Uterus (tissue), 2 donors: ENCODE data around the gene SRGAP1.

Source experiments
- POLR2A ChIP-seq, 2 donors: fragments of 450-650 bp; IDR thresholded peaks; one replicate each; pipeline ENCODE4 v1.6.1; 2016; ENCODE audit warnings: antibody characterized with exemption in 2 of 2, mild to moderate bottlenecking in 1 of 2, moderate library complexity in 1 of 2
- TF ChIP-seq, protein P1 (sequence below), 4 experiments: fragments of 200-600 bp in 2 of 4; fragments of 450-650 bp in 2 of 4; sonication (generic) in 2 of 4; IDR thresholded peaks; one replicate each; pipeline ENCODE4 v1.5.1; 2016 to 2019; ENCODE audit warnings: antibody characterized with exemption in 4 of 4, mild to moderate bottlenecking in 2 of 4, moderate library complexity in 1 of 4

- TF ChIP-seq, protein P1, sequence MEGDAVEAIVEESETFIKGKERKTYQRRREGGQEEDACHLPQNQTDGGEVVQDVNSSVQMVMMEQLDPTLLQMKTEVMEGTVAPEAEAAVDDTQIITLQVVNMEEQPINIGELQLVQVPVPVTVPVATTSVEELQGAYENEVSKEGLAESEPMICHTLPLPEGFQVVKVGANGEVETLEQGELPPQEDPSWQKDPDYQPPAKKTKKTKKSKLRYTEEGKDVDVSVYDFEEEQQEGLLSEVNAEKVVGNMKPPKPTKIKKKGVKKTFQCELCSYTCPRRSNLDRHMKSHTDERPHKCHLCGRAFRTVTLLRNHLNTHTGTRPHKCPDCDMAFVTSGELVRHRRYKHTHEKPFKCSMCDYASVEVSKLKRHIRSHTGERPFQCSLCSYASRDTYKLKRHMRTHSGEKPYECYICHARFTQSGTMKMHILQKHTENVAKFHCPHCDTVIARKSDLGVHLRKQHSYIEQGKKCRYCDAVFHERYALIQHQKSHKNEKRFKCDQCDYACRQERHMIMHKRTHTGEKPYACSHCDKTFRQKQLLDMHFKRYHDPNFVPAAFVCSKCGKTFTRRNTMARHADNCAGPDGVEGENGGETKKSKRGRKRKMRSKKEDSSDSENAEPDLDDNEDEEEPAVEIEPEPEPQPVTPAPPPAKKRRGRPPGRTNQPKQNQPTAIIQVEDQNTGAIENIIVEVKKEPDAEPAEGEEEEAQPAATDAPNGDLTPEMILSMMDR (IDR thresholded peaks at IDR 0.05): no peak
- no peak for TF ChIP-seq POLR2A (IDR thresholded peaks at IDR 0.05)
Measured at GRCh38 chr12:64072916-64073575, 228.5 kb downstream of the SRGAP1 start.
